Stimulated activated naive CD4-positive, alpha-beta T cell treated with Interleukin-2 at 50 U/mL for 16 hours (primary cell): ENCODE measurements around the gene BCL7C.

Source experiments
- DNase-seq: peaks from one replicate; lab custom pipeline; 2025; lab: John Stamatoyannopoulos, UW

Gene BCL7C

GRCh38 chr16:30922420-30922959, 28.6 kb upstream of the BCL7C start:
- DNase-seq = peak; percentile 100

- DNase-seq = peak; percentile 88
Measured at GRCh38 chr16:30921748-30922419, 28.0 kb upstream of the BCL7C start.

- DNase-seq = no peak
Measured at GRCh38 chr16:30921459-30921747, 27.5 kb upstream of the BCL7C start.

GRCh38 chr16:30920891-30921290, 27.0 kb upstream of the BCL7C start:
- no peak for DNase-seq

GRCh38 chr16:30918614-30919013, 24.7 kb upstream of the BCL7C start:
- no peak for DNase-seq

- DNase-seq = no peak
Measured at GRCh38 chr16:30914830-30915229, 21.0 kb upstream of the BCL7C start.

- no peak for DNase-seq
Measured at GRCh38 chr16:30912794-30913412, 19.0 kb upstream of the BCL7C start.

- DNase-seq = no peak
Measured at GRCh38 chr16:30910427-30911029, 16.7 kb upstream of the BCL7C start.

GRCh38 chr16:30907064-30907463, 13.2 kb upstream of the BCL7C start:
- no peak for DNase-seq

GRCh38 chr16:30904114-30904780, 10.4 kb upstream of the BCL7C start:
- DNase-seq = no peak

- no peak for DNase-seq
Measured at GRCh38 chr16:30903596-30903995, 9.7 kb upstream of the BCL7C start.

- DNase-seq = no peak
Measured at GRCh38 chr16:30903002-30903401, 9.1 kb upstream of the BCL7C start.

- DNase-seq = peak; percentile 40
Measured at GRCh38 chr16:30902029-30902972, 8.4 kb upstream of the BCL7C start.

GRCh38 chr16:30901201-30902028, 7.5 kb upstream of the BCL7C start:
- no peak for DNase-seq

GRCh38 chr16:30900588-30900987, 6.7 kb upstream of the BCL7C start:
- no peak for DNase-seq

GRCh38 chr16:30899794-30900193, 5.9 kb upstream of the BCL7C start:
- no peak for DNase-seq

GRCh38 chr16:30896889-30897733, 3.2 kb upstream of the BCL7C start:
- DNase-seq = peak; percentile 81

- DNase-seq = no peak
Measured at GRCh38 chr16:30896261-30896888, 2.5 kb upstream of the BCL7C start, which contains the start of gene CTF1. Gene CTF1 (plus strand): TSS chr16:30896614. CDS start chr16:30896644, 30 bp downstream.

- no peak for DNase-seq
Measured at GRCh38 chr16:30895627-30896260, 1.9 kb upstream of the BCL7C start.
